ENCODE results near the gene KCNJ6. TPM values are rescaled to one million over a fixed set of nuclear protein-coding genes. Genes with fewer than 3 reads are reported as not detected.

KCNJ6 gene
- total RNA-seq, 1 donor from 2014 or later = 2.6 TPM

- Mint-ChIP-seq H3K4me1 (ENCODE audit: low read depth, unreplicated experiment) (peaks cover 7% of the 10 kb centered on the region), H3K4me3 (ENCODE audit: unreplicated experiment) (peak overlapping the region; percentile 92), H3K9me3 (ENCODE audit: unreplicated experiment) (no peaks in the 10 kb centered on the region), H3K27me3 (ENCODE audit: low read depth, unreplicated experiment) (peaks cover 22% of the 10 kb centered on the region), H3K27ac (ENCODE audit: unreplicated experiment) (no peak overlapping the region), H3K36me3 (ENCODE audit: low read depth, unreplicated experiment) (no peaks in the 10 kb centered on the region)
- peak overlapping the region; percentile 30 for H2AFZ ChIP-seq (ENCODE audit: low read depth, low read length)
- no peaks in the 10 kb centered on the region for H3K79me2 ChIP-seq (ENCODE audit: insufficient read depth, low read length)
- peaks cover 13% of the 10 kb centered on the region for H3K4me1 ChIP-seq (ENCODE audit: insufficient read depth, low read length)
- H3K4me2 ChIP-seq (ENCODE audit: low read length) = peak overlapping the region; percentile 86
- H3K36me3 ChIP-seq (ENCODE audit: insufficient read depth, low read length) = no peaks in the 10 kb centered on the region
- TF ChIP-seq CTCF (IDR thresholded peaks at IDR 0.05; ENCODE audit: insufficient read depth, low read depth, low read length) (no peak), EZH2 (IDR thresholded peaks at IDR 0.05; ENCODE audit: insufficient read depth, low read length) (peak; percentile 23)
- no peak overlapping the region for H3K27ac ChIP-seq (ENCODE audit: low read depth, low read length)
- peaks cover 30% of the 10 kb centered on the region for H3K27me3 ChIP-seq (ENCODE audit: insufficient read depth, low read length)
- H4K20me1 ChIP-seq (ENCODE audit: insufficient read depth, low read length) = no peaks in the 10 kb centered on the region
- FAIRE-seq (no peak), DNase-seq (ENCODE audit: low read depth) (no peak)
- H3K4me3 ChIP-seq (ENCODE audit: insufficient read depth, low read depth, low read length) = peak overlapping the region; percentile 44
- H3K9ac ChIP-seq (ENCODE audit: low read length) = no peak overlapping the region
- H3K9me3 ChIP-seq (ENCODE audit: insufficient read depth, low read depth, low read length) = no peaks in the 10 kb centered on the region
Measured at GRCh38 chr21:37915497-37915911, 753 bp downstream of the KCNJ6 start.

- Mint-ChIP-seq H3K36me3 (ENCODE audit: low read depth, unreplicated experiment) (no peaks in the 10 kb centered on the region), H3K27ac (ENCODE audit: unreplicated experiment) (no peak overlapping the region), H3K4me1 (ENCODE audit: low read depth, unreplicated experiment) (peaks cover 8% of the 10 kb centered on the region), H3K4me3 (ENCODE audit: unreplicated experiment) (no peak overlapping the region), H3K9me3 (ENCODE audit: unreplicated experiment) (no peaks in the 10 kb centered on the region), H3K27me3 (ENCODE audit: low read depth, unreplicated experiment) (peaks cover 22% of the 10 kb centered on the region)
- H3K4me3 ChIP-seq (ENCODE audit: insufficient read depth, low read depth, low read length) = no peak overlapping the region
- H3K27ac ChIP-seq (ENCODE audit: low read depth, low read length) = no peak overlapping the region
- no peak overlapping the region for H3K9ac ChIP-seq (ENCODE audit: low read length)
- H3K36me3 ChIP-seq (ENCODE audit: insufficient read depth, low read length) = no peaks in the 10 kb centered on the region
- H3K79me2 ChIP-seq (ENCODE audit: insufficient read depth, low read length) = no peaks in the 10 kb centered on the region
- TF ChIP-seq CTCF (IDR thresholded peaks at IDR 0.05; ENCODE audit: insufficient read depth, low read depth, low read length) (no peak), EZH2 (IDR thresholded peaks at IDR 0.05; ENCODE audit: insufficient read depth, low read length) (no peak)
- no peak for FAIRE-seq
- peaks cover 30% of the 10 kb centered on the region for H3K27me3 ChIP-seq (ENCODE audit: insufficient read depth, low read length)
- no peak for DNase-seq (ENCODE audit: low read depth)
- no peaks in the 10 kb centered on the region for H3K9me3 ChIP-seq (ENCODE audit: insufficient read depth, low read depth, low read length)
- no peak overlapping the region for H2AFZ ChIP-seq (ENCODE audit: low read depth, low read length)
- peaks cover 13% of the 10 kb centered on the region for H3K4me1 ChIP-seq (ENCODE audit: insufficient read depth, low read length)
- H3K4me2 ChIP-seq (ENCODE audit: low read length) = no peak overlapping the region
- H4K20me1 ChIP-seq (ENCODE audit: insufficient read depth, low read length) = no peaks in the 10 kb centered on the region
Measured at GRCh38 chr21:37912616-37913015, 3.6 kb downstream of the KCNJ6 start.

GRCh38 chr21:37909936-37910335, 6.3 kb downstream of the KCNJ6 start:
- Histone ChIP-seq H3K4me1 (ENCODE audit: insufficient read depth, low read length) (no peaks in the 10 kb centered on the region), H3K4me3 (ENCODE audit: insufficient read depth, low read depth, low read length) (no peak overlapping the region), H3K9me3 (ENCODE audit: insufficient read depth, low read depth, low read length) (no peaks in the 10 kb centered on the region), H3K79me2 (ENCODE audit: insufficient read depth, low read length) (no peaks in the 10 kb centered on the region), H4K20me1 (ENCODE audit: insufficient read depth, low read length) (no peaks in the 10 kb centered on the region), H3K27me3 (ENCODE audit: insufficient read depth, low read length) (peaks cover 18% of the 10 kb centered on the region), H3K4me2 (ENCODE audit: low read length) (no peak overlapping the region), H3K27ac (ENCODE audit: low read depth, low read length) (no peak overlapping the region), H2AFZ (ENCODE audit: low read depth, low read length) (no peak overlapping the region), H3K36me3 (ENCODE audit: insufficient read depth, low read length) (no peaks in the 10 kb centered on the region), H3K9ac (ENCODE audit: low read length) (no peak overlapping the region)
- TF ChIP-seq CTCF (IDR thresholded peaks at IDR 0.05; ENCODE audit: insufficient read depth, low read depth, low read length) (no peak), EZH2 (IDR thresholded peaks at IDR 0.05; ENCODE audit: insufficient read depth, low read length) (no peak)
- H3K27me3 Mint-ChIP-seq (ENCODE audit: low read depth, unreplicated experiment) = peaks cover 13% of the 10 kb centered on the region
- H3K27ac Mint-ChIP-seq (ENCODE audit: unreplicated experiment) = no peak overlapping the region
- no peaks in the 10 kb centered on the region for H3K36me3 Mint-ChIP-seq (ENCODE audit: low read depth, unreplicated experiment)
- DNase-seq (ENCODE audit: low read depth) (no peak), FAIRE-seq (no peak)
- no peaks in the 10 kb centered on the region for H3K9me3 Mint-ChIP-seq (ENCODE audit: unreplicated experiment)
- H3K4me3 Mint-ChIP-seq (ENCODE audit: unreplicated experiment) = no peak overlapping the region
- H3K4me1 Mint-ChIP-seq (ENCODE audit: low read depth, unreplicated experiment) = peaks cover 9% of the 10 kb centered on the region

Data from astrocyte (in vitro differentiated cells and primary cell).